MM.1S (cell line): Measurements from ENCODE around the gene ANXA8.

Experiments used
- DNase-seq: peaks from one replicate; pipeline ENCODE4 v3.0.0-alpha.2; 2015
- H2AFZ ChIP-seq: fragments of 300-600 bp; sonication (generic); 2 replicates; pipeline ENCODE4 v1.6.0; 2016; ENCODE audit warnings: antibody characterized with exemption, low read length
- H3F3A ChIP-seq: fragments of 300-600 bp; sonication (generic); 2 replicates; pipeline ENCODE4 v1.6.1; 2016; ENCODE audit warnings: mild to moderate bottlenecking, antibody characterized with exemption, low read length, moderate library complexity, mixed read lengths; ENCODE audit not compliant: insufficient read depth
- H3K27ac ChIP-seq: fragments of 300-600 bp; sonication (generic); 2 replicates; pipeline ENCODE4 v1.5.1; 2016; ENCODE audit warnings: mild to moderate bottlenecking, low read length
- H3K27me3 ChIP-seq: fragments of 300-600 bp; sonication (generic); replicated peaks from 2 replicates; pipeline ENCODE4 v1.6.0; 2016; ENCODE audit warnings: low read length; ENCODE audit not compliant: insufficient read depth
- H3K36me3 ChIP-seq: fragments of 300-600 bp; sonication (generic); replicated peaks from 2 replicates; pipeline ENCODE4 v1.6.1; 2016; ENCODE audit warnings: mild to moderate bottlenecking, low read length, mixed read lengths; ENCODE audit not compliant: insufficient read depth
- H3K4me1 ChIP-seq: fragments of 300-600 bp; sonication (generic); 2 replicates; pipeline ENCODE4 v1.6.1; 2016; ENCODE audit warnings: low read length, mixed read lengths
- H3K4me2 ChIP-seq: fragments of 300-600 bp; sonication (generic); 2 replicates; pipeline ENCODE4 v1.6.0; 2016; ENCODE audit warnings: low read depth, low read length
- H3K4me3 ChIP-seq: fragments of 300-600 bp; sonication (generic); 2 replicates; pipeline ENCODE4 v1.5.1; 2016; ENCODE audit warnings: low read length, mixed read lengths
- H3K79me2 ChIP-seq: fragments of 300-600 bp; sonication (generic); 2 replicates; pipeline ENCODE4 v1.6.1; 2016; ENCODE audit warnings: mixed run types, low read length, mixed read lengths
- H3K9ac ChIP-seq: fragments of 300-600 bp; sonication (generic); 2 replicates; pipeline ENCODE4 v1.6.1; 2016; ENCODE audit warnings: low read length, mixed read lengths
- H3K9me2 ChIP-seq: fragments of 300-600 bp; sonication (generic); replicated peaks from 2 replicates; pipeline ENCODE4 v1.6.1; 2016; ENCODE audit warnings: mild to moderate bottlenecking, low read length, mixed read lengths; ENCODE audit not compliant: insufficient read depth
- H3K9me3 ChIP-seq: fragments of 300-600 bp; sonication (generic); replicated peaks from 2 replicates; pipeline ENCODE4 v1.6.1; 2016; ENCODE audit warnings: mild to moderate bottlenecking, low read length, mixed read lengths; ENCODE audit not compliant: insufficient read depth
- H4K20me1 ChIP-seq: fragments of 300-600 bp; sonication (generic); 2 replicates; pipeline ENCODE4 v1.6.1; 2016; ENCODE audit warnings: mild to moderate bottlenecking, low read length, moderate library complexity, mixed read lengths; ENCODE audit not compliant: insufficient read depth
- EZH2 ChIP-seq: fragments of 300-600 bp; sonication (generic); optimal IDR thresholded peaks from 2 replicates; pipeline ENCODE3; 2017; ENCODE audit warnings: low read depth, mild to moderate bottlenecking, antibody characterized with exemption, low read length, mixed read lengths
- EZH2phosphoT487 ChIP-seq: fragments of 300-600 bp; sonication (generic); IDR thresholded peaks from 2 replicates; pipeline ENCODE4 v1.6.1; 2018; ENCODE audit warnings: antibody characterized with exemption, low read length
- TF ChIP-seq, protein P1 (sequence below): fragments of 300-600 bp; sonication (generic); IDR thresholded peaks from 2 replicates; pipeline ENCODE4 v1.5.1; 2016; ENCODE audit warnings: antibody characterized with exemption, low read length, mixed read lengths

The ANXA8 gene

DNA sequence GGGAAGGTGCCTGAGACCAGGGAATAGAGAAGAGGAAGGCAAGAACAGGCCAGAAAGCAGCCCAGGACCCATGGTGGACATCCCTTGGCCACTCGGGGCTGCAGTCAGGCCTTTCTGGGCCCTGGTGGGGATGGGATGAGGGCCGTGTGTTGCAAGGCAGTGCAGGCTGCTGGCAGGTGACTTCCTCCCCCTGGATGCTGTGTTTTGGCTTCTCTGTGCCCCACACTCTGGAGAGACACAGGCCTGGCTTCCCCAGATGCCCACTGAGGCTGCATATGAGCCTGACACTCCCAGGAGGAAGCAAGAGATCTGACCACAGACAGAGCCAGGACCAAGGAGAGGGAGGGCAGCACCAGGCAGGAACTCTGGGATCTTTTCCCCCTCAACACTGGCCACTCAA, 39.9 kb downstream of the ANXA8 start:
- no peak overlapping the region for H2AFZ ChIP-seq
- no peak for TF ChIP-seq EZH2phosphoT487
- TF ChIP-seq, protein P1, sequence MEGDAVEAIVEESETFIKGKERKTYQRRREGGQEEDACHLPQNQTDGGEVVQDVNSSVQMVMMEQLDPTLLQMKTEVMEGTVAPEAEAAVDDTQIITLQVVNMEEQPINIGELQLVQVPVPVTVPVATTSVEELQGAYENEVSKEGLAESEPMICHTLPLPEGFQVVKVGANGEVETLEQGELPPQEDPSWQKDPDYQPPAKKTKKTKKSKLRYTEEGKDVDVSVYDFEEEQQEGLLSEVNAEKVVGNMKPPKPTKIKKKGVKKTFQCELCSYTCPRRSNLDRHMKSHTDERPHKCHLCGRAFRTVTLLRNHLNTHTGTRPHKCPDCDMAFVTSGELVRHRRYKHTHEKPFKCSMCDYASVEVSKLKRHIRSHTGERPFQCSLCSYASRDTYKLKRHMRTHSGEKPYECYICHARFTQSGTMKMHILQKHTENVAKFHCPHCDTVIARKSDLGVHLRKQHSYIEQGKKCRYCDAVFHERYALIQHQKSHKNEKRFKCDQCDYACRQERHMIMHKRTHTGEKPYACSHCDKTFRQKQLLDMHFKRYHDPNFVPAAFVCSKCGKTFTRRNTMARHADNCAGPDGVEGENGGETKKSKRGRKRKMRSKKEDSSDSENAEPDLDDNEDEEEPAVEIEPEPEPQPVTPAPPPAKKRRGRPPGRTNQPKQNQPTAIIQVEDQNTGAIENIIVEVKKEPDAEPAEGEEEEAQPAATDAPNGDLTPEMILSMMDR: no peak
- no peak for TF ChIP-seq EZH2
- no peak overlapping the region for H3K27ac ChIP-seq
- H3K9me2 ChIP-seq: no peaks in the 10 kb centered on the region
- no peaks in the 10 kb centered on the region for H3K4me1 ChIP-seq
- DNase-seq: no peak
- H3F3A ChIP-seq: no peaks in the 10 kb centered on the region
- H3K9ac ChIP-seq: no peak overlapping the region
- H3K4me3 ChIP-seq: no peak overlapping the region
- H3K36me3 ChIP-seq: no peaks in the 10 kb centered on the region
- no peak overlapping the region for H3K4me2 ChIP-seq
- no peaks in the 10 kb centered on the region for H3K9me3 ChIP-seq
- no peaks in the 10 kb centered on the region for H4K20me1 ChIP-seq
- peaks cover 8% of the 10 kb centered on the region; the same call in 1 of the 2 replicates for H3K27me3 ChIP-seq
- no peaks in the 10 kb centered on the region for H3K79me2 ChIP-seq

DNA sequence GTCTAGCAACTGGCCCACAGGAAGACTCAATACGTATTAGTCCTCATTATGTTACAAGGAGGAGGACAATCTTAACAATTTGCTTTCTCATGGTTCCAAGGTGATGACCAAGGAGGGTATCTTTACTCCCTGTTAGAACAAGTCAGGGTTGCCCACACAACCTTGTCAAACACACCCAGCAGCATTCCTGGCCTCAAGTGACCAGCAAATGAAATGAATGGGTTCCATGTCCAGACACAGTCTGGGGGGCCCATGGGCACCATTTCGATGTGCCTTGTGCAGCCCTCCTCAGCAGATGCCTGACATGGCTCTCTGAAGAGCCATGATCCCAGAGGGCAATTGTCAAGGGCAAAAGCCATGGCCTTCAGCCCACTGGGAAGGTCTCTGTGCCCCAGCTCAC, 40.8 kb downstream of the ANXA8 start:
- Histone ChIP-seq H3K27me3 (peaks cover 8% of the 10 kb centered on the region; the same call in 1 of the 2 replicates), H3F3A (no peaks in the 10 kb centered on the region), H3K4me3 (no peak overlapping the region), H3K4me2 (no peak overlapping the region), H4K20me1 (no peaks in the 10 kb centered on the region), H3K4me1 (no peaks in the 10 kb centered on the region), H3K27ac (no peak overlapping the region), H3K9me3 (no peaks in the 10 kb centered on the region), H2AFZ (no peak overlapping the region), H3K9me2 (no peaks in the 10 kb centered on the region), H3K9ac (no peak overlapping the region), H3K36me3 (no peaks in the 10 kb centered on the region), H3K79me2 (no peaks in the 10 kb centered on the region)
- no peak for DNase-seq
- no peak for TF ChIP-seq EZH2
- TF ChIP-seq, protein P1: no peak
- TF ChIP-seq EZH2phosphoT487: no peak

DNA sequence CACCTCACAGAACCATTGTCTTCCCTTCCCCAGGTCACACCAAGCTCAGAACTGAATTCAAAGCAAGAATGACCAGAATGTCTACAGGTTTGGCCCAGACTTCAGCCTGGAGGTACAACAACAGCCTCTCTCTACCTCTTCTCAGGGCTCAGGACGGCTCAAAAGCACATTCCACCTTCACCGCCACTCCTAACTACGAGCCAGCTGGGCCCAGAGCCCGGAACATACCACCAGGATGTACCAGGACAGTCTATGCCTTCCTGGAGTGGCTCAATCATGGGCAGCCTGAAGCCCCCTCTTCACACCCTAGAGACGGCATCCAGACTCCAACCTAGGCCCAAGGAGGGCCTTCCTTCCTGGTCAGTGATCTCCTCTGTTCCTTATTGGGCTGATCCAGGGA, 41.6 kb downstream of the ANXA8 start:
- H3K4me3 ChIP-seq: no peak overlapping the region
- no peaks in the 10 kb centered on the region for H3K79me2 ChIP-seq
- no peaks in the 10 kb centered on the region for H3K36me3 ChIP-seq
- no peaks in the 10 kb centered on the region for H3K9me2 ChIP-seq
- H3K27ac ChIP-seq: no peak overlapping the region
- H3F3A ChIP-seq: no peaks in the 10 kb centered on the region
- no peaks in the 10 kb centered on the region for H4K20me1 ChIP-seq
- no peak overlapping the region for H3K4me2 ChIP-seq
- peaks cover 8% of the 10 kb centered on the region; the same call in 1 of the 2 replicates for H3K27me3 ChIP-seq
- H2AFZ ChIP-seq: no peak overlapping the region
- TF ChIP-seq, protein P1: no peak
- TF ChIP-seq EZH2: no peak
- no peak for TF ChIP-seq EZH2phosphoT487
- no peaks in the 10 kb centered on the region for H3K9me3 ChIP-seq
- no peaks in the 10 kb centered on the region for H3K4me1 ChIP-seq
- H3K9ac ChIP-seq: no peak overlapping the region
- DNase-seq: no peak
